GM19328 (cell line): Measurements from ENCODE around the gene PGLYRP2.

Experiments
- ATAC-seq: cut with Tn5 transposase; IDR thresholded peaks from one replicate; pipeline ENCODE4 v1.9.1; 2021; ENCODE audit warnings: mild to moderate bottlenecking, moderate library complexity; ENCODE audit not compliant: unreplicated experiment

Gene PGLYRP2

GRCh38 chr19:15456871-15457700 is 22.2 kb downstream of the PGLYRP2 start:
- no peak for ATAC-seq

GRCh38 chr19:15456441-15456840 is 22.9 kb downstream of the PGLYRP2 start:
- ATAC-seq = no peak

- no peak for ATAC-seq
These were observed 23.3 kb downstream of the PGLYRP2 start for GRCh38 chr19:15455996-15456395.

- no peak for ATAC-seq
These were observed 25.1 kb downstream of the PGLYRP2 start for GRCh38 chr19:15453906-15454860.

- no peak for ATAC-seq
These were observed 26.2 kb downstream of the PGLYRP2 start for GRCh38 chr19:15453091-15453578.

- ATAC-seq = no peak
These were observed 26.9 kb downstream of the PGLYRP2 start for GRCh38 chr19:15452111-15453047.

- ATAC-seq = no peak
These were observed 28.8 kb downstream of the PGLYRP2 start for GRCh38 chr19:15450528-15450890.

GRCh38 chr19:15449620-15450527 is 29.4 kb downstream of the PGLYRP2 start, which contains the start of gene WIZ:
TSS of gene WIZ (minus strand) at chr19:15449956. CDS start at chr19:15448307, 1,649 bp downstream.
- ATAC-seq = peak; percentile 44

- ATAC-seq = peak; percentile 12
These were observed 30.3 kb downstream of the PGLYRP2 start for GRCh38 chr19:15448778-15449619.

GRCh38 chr19:15448044-15448777 is 31.1 kb downstream of the PGLYRP2 start:
- ATAC-seq = no peak

GRCh38 chr19:15447057-15447456 is 32.2 kb downstream of the PGLYRP2 start:
- no peak for ATAC-seq

- no peak for ATAC-seq
These were observed 33.4 kb downstream of the PGLYRP2 start for GRCh38 chr19:15445807-15446376.

- no peak for ATAC-seq
These were observed 34.1 kb downstream of the PGLYRP2 start for GRCh38 chr19:15445227-15445605.

GRCh38 chr19:15444505-15445226 is 34.6 kb downstream of the PGLYRP2 start:
- no peak for ATAC-seq

GRCh38 chr19:15443838-15444237 is 35.5 kb downstream of the PGLYRP2 start:
- ATAC-seq = no peak

- no peak for ATAC-seq
These were observed 36.0 kb downstream of the PGLYRP2 start for GRCh38 chr19:15443325-15443724.
